ENCODE results near the gene ACOX2. TPM values are rescaled to one million over a fixed set of nuclear protein-coding genes. Genes with fewer than 3 reads are reported as not detected.

Gene ACOX2
- total and polyA plus RNA-seq, 2 of the 8 experiments (the other 6 are each of a cell fraction or from before 2014, with no cell fraction given): 3.2 to 9.2 TPM

DNA sequence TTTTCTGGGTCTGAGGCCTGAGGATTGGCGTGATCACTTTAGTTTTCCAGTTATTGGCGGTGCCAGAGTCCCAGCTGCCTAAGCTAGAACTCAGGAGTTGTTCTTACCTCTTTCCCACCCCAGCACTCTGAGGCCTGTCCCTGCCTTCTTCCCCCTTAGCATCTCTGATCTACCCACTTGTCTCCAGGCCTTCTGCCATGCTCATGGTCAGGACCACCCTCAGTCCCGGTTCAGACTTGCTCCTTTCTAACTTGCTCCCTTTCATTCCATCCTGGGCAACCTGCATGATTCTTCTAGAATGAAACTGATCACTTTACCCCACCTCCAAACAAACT lies 15.7 kb downstream of the ACOX2 start (continued):
- no peak for TF ChIP-seq CHD7 (IDR thresholded peaks at IDR 0.05; ENCODE audit: insufficient replicate concordance, low read length)
- TF ChIP-seq CREB1 (IDR thresholded peaks at IDR 0.05): no peak
- no peak for TF ChIP-seq USF2 (IDR thresholded peaks at IDR 0.05; ENCODE audit: low read length)
- no peak for TF ChIP-seq TEAD4 (IDR thresholded peaks at IDR 0.05; ENCODE audit: low read depth, low read length)
- no peak for TF ChIP-seq EGR1 (IDR thresholded peaks at IDR 0.05; ENCODE audit: borderline replicate concordance, low read depth, low read length)
- TF ChIP-seq, protein P1, sequence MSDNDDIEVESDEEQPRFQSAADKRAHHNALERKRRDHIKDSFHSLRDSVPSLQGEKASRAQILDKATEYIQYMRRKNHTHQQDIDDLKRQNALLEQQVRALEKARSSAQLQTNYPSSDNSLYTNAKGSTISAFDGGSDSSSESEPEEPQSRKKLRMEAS (IDR thresholded peaks at IDR 0.05): no peak
- no peak for TF ChIP-seq FOSL1 (IDR thresholded peaks at IDR 0.05; ENCODE audit: insufficient read depth, low read depth, low read length)
- no peak for TF ChIP-seq SIRT6 (IDR thresholded peaks at IDR 0.05; ENCODE audit: low read length)
- TF ChIP-seq JUN (IDR thresholded peaks at IDR 0.05; ENCODE audit: low read depth, low read length): no peak
- TF ChIP-seq TCF12 (IDR thresholded peaks at IDR 0.05; ENCODE audit: low read depth, low read length): no peak

Measured in H1 (cell line).